GM21786 (cell line): ENCODE results near the gene ARL4C.

Source experiments
- ATAC-seq: cut with Tn5 transposase; IDR thresholded peaks from one replicate; pipeline ENCODE4 v1.9.1; 2021; ENCODE audit not compliant: unreplicated experiment

ARL4C gene

DNA sequence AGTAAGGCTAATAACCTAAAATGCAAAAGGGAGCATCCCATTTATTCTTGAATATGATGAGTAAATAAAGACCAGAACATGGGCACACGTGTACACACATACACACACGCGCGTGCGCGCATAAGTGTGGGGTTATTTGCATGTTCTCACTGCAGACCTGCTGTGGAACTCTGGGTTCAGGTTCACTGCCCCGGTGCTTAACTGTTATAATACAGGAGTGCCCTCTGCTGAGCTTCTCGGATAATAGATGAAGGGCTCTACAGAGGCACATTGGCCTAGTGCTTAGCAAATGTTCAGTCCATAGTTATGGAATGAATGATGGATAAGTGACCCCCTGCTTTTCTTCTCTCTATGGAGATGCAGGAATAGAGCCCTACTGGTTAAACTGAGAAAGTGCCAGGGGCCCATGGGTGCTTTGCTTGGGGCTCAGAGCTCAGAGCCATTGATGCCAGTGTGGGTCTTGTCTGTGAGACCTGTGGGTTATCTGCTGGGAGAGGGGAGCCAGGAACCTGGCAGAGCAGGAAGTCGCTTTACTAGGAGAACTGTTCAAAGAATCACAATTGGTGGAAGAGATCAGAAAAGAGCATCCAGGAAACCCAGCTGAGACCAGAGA is 3.6 kb upstream of the ARL4C start:
- peak; percentile 49 for ATAC-seq

DNA sequence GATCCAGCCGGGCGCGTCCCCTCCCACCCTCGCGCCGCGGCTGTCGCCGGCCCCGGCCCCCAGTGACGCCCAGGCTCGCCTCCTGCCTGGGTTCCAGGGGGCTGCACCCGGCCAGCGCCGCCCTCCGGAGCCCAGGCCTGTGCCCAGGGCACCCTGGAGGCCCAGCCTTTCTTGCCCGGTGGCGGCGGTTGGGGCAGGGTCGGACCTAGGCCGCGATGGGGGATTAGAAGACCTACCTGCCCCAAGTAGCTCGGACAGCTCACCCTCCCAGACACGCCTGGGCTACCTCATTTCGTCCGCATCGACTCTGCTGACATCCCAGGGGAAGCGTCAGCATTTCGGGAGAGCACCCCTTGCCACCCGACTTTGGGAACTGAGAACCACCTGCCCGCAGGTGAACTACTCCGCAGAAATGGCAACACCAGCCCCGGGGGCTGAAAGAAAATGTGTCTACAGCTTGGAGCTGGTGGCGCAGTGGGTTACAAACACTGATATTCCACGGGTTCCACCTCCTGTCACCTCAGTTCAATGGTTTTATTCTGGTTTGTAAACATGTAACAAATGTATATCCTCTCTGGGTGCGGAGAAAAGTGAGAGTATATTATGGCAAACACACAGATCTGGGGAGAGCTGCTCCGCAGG is 834 bp upstream of the ARL4C start:
- no peak for ATAC-seq

- ATAC-seq, result peak; percentile 39
Measured at GRCh38 chr2:234496055-234496834, 636 bp downstream of the ARL4C start.

DNA sequence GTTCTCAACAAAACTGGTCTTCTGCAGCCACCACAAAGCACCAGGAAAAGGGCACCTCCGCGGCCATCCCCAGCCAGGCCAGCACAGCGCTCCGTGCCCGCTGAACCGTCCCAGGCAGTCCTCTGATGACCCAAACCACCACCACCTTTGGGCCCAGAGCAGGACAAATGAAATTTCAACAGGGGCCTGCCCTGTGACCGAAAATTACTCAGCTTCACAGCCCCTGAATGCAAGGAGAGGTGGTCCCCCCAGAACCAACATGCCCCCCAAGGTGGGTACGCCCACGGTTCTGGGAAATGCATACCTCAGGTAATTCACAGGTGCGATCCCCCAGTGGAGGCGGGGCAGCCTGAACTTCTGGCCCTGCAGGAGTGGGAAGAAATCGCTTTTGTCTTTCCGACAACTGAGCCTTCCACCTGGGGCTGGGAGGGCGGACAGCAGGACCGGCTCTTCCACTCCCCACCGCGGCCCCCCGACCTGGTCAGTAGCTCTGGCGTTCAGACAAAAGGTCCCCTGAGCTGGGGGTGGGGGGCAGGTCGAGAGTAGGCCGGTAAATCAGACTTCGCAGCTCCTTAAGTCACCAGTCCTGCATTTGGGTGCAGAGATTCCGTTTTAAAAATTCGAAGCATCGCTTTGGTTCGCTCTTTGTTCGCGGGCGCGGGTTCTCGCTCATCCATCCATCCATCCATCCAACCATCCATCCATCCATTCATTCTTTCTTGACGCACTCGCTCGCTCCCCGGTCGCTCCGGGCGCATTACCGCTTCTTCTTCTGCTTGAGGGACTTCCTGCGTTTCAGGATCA is 1.4 kb downstream of the ARL4C start:
- no peak for ATAC-seq

DNA sequence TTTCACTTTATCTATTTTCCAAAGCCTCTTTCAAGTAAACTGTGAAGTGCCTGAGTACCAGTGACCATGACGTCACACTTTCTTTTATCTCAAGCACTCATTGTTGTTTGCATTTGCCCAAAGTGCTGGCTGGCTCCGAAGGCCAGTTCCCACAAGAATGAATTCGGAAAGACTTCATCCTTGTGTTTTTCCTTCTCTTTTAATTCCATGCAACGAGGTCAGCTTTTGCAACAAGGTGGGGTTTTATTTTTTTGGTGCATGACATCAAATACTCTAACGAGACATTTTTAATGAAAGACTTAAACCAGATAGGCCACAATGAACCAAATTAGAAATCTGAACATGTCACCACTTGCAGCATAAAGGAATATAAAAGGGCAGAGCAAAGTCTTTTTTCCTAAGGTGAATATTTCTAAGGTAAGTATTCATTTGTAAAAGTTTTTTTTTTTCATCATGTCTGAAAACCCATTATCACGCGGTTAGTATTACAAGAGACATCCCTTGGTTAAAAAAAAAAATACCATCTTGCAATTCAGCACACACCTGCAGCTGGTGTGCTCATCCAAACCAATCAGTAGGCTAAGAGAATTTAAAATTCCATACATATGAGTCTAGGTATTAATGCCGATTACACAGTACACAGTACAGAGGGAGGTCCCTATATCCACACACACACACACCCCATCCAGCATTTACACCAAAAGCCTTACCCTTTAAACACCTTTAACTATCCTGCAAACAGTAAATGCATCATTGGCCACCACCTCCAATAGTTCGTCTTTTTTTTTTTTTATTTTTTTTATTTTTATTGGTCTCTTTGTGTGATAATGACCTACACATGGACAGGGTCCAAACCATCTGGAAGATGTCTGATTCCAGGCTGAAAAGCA is 2.3 kb downstream of the ARL4C start:
- no peak for ATAC-seq

GRCh38 chr2:234493796-234494195 is 3.1 kb downstream of the ARL4C start:
- no peak for ATAC-seq

GRCh38 chr2:234492717-234493485 is 4.0 kb downstream of the ARL4C start:
- no peak for ATAC-seq

GRCh38 chr2:234491897-234492296 is 5.0 kb downstream of the ARL4C start:
- ATAC-seq, result no peak

DNA sequence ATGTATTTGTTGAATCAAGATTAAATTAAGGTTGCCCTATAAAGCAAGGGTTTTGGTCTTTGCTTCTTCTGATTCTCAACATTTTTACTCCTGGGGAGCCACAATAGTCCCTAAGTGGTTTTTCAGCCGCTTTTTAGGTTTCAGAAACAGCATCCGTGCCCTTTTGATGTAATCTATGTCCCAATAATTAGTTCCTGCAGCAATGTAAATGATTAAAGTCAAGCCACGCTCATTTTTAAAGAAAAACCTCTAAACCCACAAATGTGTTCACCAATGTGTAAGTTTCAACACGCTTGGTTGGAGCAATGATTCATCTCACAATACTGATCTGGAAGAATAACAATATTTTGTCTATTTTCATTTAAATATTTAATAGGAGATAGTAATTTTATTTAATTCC is 5.6 kb downstream of the ARL4C start:
- no peak for ATAC-seq

DNA sequence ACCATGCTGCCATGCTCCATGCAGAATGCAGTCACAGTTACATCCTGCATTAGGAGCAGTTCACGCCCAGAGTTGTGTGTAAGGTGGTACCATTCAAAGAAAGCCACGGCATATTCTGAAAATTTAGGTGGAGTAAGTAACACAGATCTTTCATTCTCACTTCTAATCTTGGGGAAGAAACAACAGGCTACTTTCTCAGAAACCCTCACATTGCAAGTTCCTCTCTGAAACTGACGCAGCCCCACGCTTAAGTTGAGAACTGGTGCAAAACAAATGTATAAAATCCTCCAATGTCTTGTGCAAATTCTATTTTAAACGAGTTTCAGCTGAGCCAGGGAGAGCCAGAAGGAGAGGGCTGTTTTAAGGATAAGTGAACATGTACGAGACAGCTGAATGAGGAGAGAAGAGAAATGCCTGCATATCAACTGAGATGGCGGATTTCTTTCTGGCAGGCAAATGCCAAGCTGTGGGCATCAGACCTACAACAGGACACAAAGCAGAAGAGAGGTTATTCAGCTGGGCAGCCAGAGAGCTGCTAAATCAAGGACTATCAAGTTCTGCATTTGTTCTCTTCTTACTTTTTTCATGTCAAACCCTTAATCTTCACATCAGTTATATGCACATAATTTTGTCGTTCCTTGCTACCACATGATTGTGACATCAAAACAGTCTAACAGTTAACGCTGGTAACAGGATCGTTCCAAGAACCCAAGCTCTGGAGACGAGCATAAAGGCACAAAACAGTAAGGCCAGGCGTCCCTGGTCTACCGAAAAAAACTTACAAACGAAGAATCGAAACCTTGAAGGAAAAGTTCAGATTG is 6.4 kb downstream of the ARL4C start:
- peak; percentile 36 for ATAC-seq

DNA sequence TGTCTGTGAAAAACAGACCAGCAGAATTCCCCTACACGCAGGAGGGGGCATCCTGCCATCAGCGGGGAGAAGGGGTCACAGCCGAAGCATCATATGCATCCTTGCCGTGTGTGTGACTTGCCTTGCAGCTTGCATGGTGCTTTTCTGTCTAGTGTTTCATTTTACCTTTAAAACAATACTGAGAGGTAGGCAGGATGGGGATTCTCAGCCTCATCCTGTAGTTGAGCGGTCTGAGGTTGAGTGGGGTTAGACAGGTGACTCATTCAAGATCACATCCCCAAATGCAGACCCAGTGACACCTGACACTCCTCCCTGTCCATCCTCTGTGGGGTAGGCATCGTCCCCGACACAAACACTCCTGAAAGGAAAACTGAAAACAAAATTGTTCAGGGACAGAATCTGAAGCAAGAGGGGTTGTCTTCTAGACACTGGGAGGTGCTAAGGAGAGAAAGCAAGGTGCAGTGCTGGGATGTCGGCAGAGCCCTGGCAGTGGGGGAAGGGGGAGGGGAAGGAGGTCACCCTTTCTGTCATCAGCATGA is 7.9 kb downstream of the ARL4C start:
- peak; percentile 70 for ATAC-seq

- ATAC-seq, result no peak
Measured at GRCh38 chr2:234488486-234488885, 8.4 kb downstream of the ARL4C start.

DNA sequence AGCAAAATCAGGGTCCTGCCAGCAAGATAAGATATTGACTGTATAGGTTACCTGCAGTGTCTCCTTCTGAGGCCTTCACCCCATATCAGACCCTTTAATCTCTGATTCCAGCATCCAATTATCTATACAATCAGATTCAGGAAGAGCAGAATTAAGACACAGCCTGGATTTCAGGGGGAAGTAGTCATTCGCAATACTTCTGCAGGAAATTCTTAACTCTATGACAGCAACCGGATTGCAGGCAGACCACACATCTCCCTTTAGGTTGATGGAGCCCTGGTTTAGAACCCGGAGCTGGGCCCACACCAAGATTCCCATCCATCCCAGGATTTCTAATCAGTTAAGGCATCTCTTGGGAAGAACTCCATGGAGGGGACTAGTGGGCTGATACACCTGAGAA is 9.5 kb downstream of the ARL4C start:
- ATAC-seq, result no peak

GRCh38 chr2:234483568-234484251 is 13.2 kb downstream of the ARL4C start:
- peak; percentile 66 for ATAC-seq

- ATAC-seq, result no peak
Measured at GRCh38 chr2:234481301-234481700, 15.6 kb downstream of the ARL4C start.

GRCh38 chr2:234480337-234480736 is 16.5 kb downstream of the ARL4C start:
- no peak for ATAC-seq

- ATAC-seq, result no peak
Measured at GRCh38 chr2:234479465-234479864, 17.4 kb downstream of the ARL4C start.
